AG09319 (cell line): Measurements from ENCODE around the gene CLASP1.

Experiments used
- DNase-seq: peaks from one replicate; pipeline ENCODE4 v3.0.0-alpha.2; 2010; ENCODE audit warnings: low read depth; ENCODE audit errors: extremely low read depth
- TF ChIP-seq, protein P1 (sequence below): IDR thresholded peaks from 2 replicates; pipeline ENCODE4 v1.5.1; 2011; ENCODE audit warnings: low read depth, mild to moderate bottlenecking, inconsistent platforms, low read length, moderate library complexity

The CLASP1 gene

DNA sequence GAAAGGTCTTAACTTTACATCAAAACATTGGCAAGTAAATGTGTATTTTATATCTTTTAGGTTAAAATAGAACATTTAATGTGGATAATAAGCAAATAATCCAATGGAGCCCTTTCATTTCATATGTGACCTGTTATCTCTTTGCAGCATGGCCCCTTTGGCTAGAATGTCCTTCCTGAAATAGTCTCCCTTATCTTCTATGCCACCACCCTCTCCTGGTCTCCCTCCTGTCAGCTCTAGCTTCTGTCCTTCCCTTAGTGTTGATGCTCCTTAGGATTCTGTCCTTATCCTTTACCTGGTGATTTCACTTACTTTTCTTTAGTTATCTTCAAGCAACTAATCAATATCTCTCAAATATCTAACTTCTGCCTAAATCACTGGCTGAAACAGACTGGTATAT lies 277.2 kb downstream of the CLASP1 start:
- no peak for DNase-seq
- TF ChIP-seq, protein P1, sequence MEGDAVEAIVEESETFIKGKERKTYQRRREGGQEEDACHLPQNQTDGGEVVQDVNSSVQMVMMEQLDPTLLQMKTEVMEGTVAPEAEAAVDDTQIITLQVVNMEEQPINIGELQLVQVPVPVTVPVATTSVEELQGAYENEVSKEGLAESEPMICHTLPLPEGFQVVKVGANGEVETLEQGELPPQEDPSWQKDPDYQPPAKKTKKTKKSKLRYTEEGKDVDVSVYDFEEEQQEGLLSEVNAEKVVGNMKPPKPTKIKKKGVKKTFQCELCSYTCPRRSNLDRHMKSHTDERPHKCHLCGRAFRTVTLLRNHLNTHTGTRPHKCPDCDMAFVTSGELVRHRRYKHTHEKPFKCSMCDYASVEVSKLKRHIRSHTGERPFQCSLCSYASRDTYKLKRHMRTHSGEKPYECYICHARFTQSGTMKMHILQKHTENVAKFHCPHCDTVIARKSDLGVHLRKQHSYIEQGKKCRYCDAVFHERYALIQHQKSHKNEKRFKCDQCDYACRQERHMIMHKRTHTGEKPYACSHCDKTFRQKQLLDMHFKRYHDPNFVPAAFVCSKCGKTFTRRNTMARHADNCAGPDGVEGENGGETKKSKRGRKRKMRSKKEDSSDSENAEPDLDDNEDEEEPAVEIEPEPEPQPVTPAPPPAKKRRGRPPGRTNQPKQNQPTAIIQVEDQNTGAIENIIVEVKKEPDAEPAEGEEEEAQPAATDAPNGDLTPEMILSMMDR: no peak

DNA sequence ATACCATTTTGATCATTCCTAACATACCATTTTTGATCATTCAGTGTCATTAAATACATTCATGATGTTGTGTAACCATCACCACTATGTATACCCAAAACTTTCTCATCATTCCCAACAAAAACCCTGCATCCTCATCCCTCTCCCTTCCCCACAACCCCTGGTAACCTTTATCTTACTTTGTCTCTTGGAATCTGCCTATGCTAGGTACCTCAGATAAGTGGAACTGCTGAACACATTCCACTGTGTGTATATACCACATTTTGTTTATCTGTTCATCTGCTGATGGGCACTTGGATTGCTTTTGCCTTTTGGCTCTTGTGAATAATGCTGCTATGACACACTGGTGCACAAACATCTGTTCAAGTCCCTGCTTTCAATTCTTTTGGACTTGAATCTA lies 280.4 kb downstream of the CLASP1 start:
- TF ChIP-seq, protein P1: no peak
- DNase-seq: no peak

DNA sequence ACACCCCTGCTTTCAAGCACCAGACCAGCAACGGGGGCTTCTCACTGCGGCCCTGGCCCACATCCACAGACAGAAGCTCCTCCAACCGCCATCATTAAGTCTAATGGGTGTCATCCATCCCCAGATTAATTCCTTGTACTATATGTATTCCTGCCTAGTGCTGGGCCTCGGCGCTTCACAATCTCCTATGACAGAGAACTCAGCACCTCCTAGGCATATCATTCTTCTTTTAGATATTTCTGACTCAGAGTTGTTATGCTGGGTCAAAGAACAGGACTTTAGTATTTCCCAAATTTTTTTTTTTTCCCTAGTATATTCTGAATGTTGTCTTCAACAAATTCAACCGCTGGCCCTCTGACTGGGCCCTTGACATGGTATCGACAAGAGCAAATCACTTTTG lies 281.1 kb downstream of the CLASP1 start:
- DNase-seq: no peak
- TF ChIP-seq, protein P1: no peak

DNA sequence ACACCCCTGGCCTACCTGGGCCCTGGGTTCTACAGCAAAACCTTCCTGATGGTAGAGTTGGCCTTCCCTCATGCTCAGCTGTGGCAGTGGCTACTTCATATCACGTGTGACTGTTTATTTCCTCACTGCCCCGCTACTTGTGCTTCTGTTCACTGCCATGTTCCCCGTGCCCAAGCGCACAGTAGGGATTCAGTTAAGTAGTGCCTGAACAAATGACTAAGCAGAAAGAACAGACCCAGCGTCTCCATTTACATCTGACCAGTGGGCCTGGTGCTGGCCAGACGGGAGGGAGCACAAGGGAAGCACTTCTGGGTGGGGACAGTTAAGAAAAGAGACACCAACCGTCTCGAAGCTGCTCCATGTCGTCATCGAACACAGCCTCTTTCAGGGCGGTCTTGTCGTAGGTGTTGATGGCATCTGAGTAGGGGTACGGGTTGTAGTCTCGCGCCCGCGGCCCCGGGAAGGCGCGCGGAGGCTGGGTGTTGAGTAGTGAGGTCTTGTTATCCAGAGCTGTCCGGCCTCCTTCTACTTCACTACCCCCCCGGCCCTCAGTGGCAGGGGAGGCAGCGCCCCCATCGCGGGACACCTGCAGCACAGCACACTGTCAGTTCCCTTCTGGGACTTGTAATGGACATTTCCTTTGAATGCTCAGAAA lies 281.9 kb downstream of the CLASP1 start:
- TF ChIP-seq, protein P1: no peak
- DNase-seq: no peak

DNA sequence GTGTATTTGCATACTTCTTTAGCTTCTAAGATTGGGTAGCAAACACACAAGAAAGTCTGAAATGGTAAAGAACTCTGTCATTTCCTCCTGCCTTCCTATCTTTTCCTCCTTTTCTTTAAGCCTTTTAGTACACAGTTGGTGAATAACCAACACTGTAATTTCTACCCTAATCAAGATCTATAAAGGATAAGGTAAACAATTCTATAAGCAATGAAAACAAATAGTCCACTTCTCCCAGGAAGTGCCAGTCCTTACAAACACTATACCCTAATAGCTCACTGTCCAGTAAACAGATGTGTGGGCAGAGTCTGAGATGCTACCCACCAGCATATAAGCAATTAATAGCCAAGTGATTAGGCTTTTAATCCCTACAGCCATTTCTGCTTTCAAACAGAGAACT lies 283.2 kb downstream of the CLASP1 start:
- TF ChIP-seq, protein P1: no peak
- DNase-seq: no peak

DNA sequence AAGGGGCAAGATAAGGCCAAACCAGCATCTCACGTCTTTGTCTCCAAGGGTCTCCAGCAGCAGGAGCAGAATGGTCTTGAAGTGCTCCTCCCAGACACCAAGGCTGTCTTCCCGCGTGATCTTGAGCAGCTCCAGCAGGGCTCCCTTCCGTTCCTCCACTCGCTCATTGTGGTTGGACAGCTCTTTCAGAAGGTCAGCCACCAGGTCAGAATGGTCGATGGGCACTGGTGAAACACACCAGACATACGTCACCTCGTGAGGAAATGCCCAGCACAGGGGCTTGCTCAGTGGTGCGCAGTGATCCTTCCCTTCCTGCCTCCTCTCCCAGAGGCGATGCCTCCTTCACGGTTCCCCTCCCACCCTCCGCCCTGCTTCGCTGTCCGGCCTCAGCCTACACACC lies 284.2 kb downstream of the CLASP1 start:
- DNase-seq: no peak
- TF ChIP-seq, protein P1: no peak

DNA sequence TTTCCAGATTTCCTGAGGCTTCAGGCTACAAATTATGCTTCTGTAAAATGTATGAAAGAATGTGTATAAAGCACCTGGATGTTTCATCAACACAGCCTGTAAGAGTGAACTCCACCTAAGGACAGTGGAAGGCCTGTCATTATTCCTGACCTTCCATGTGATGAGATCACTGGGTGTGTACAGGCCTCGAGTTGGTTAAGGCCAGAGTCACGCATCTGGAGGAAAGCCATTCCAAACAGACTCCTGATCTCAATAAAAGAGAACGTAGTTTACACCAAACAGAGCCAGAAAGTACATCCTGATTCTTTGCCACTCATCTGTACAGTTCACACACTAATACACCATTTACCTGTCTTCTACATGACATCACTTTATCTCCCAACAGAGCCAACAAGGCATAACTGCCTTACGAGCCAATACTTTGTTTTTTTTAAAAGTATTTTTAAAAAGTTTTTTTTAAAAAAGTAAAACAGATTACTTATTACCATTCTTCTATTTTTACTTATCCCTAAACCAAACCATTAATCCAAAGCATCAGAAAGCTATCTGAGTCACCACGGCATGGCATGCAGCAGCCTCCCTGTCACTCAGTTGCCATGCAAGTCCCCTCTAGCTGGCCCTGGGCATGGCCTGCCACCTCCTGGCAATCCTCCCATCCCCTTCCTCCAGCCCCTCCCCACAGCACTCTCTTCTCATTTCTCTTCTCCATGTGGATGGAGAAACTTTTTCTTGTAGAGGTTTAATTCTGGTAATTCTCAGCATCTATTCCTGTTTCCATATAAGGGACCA lies 285.4 kb downstream of the CLASP1 start:
- peak; percentile 52 for DNase-seq
- TF ChIP-seq, protein P1: no peak
